Measurements from ENCODE around the gene SIK3.

DNA sequence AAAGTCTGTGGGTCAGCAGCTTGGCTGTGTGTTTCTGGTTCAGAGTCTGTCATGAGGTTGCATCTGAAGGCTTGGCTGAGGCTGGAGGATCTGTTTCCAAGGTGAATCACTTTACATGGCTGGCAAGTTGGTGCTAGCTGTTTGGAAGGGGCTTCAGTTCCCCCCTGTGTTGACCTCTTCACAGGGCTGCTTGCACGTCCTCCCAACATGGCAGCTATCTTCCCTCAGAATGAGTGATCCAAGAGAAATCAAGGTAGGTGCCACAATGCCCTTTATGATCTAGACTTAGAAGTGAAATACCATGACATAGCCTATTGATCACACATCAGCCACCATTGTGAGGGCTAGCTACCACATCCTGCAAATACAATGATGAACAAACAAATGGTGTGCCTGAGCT, 285.1 kb downstream of the SIK3 start:
- TF ChIP-seq EZH2 (IDR thresholded peaks at IDR 0.05; ENCODE audit: borderline replicate concordance, low read depth, low read length, severe bottlenecking) (no peak), CTCF (IDR thresholded peaks at IDR 0.05; ENCODE audit: borderline replicate concordance, extremely low read depth, low read length, poor library complexity, severe bottlenecking) (no peak)
